Glomerular visceral epithelial cell (primary cell): ENCODE data around the gene DOK4.

Source experiments
- DNase-seq: peaks from one replicate; pipeline ENCODE4 v3.0.0-alpha.2; 2016; ENCODE audit errors: extremely low spot score

DOK4 gene

GRCh38 chr16:57478396-57479204 is 7.7 kb downstream of the DOK4 start:
- no peak for DNase-seq

DNA sequence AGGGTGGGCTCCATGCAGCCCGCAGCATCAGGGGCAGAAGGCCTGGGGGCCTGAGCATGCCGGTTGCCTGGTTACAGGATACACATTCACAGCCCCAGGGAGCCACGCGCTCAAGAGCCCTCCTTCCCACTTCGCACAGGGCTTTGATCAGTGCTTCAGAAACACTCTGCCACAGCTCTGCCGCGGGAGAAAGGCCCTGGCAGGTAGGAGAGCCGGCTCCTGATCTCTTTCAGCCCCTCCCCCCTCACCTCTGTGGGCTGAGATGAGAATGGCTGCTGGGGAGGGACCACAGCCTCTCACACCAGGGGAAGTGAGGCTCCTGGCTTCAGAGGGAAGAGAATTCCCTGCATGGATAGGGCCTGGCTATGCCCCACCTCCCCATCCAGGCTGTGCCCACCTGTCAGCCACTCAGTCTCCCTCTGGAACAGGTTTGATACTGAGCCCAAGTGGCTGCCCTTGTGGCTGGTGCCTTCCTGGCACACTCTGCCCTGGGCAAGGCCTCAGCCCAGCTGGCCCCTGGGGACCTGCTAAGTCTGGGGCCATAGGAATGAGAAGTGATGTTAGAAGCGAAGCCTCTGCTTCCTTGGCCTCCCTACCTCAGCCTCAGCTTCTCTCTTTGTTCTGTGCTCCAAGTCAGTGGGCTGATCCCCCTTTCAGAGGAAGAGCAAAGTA is 8.6 kb downstream of the DOK4 start:
- no peak for DNase-seq

DNA sequence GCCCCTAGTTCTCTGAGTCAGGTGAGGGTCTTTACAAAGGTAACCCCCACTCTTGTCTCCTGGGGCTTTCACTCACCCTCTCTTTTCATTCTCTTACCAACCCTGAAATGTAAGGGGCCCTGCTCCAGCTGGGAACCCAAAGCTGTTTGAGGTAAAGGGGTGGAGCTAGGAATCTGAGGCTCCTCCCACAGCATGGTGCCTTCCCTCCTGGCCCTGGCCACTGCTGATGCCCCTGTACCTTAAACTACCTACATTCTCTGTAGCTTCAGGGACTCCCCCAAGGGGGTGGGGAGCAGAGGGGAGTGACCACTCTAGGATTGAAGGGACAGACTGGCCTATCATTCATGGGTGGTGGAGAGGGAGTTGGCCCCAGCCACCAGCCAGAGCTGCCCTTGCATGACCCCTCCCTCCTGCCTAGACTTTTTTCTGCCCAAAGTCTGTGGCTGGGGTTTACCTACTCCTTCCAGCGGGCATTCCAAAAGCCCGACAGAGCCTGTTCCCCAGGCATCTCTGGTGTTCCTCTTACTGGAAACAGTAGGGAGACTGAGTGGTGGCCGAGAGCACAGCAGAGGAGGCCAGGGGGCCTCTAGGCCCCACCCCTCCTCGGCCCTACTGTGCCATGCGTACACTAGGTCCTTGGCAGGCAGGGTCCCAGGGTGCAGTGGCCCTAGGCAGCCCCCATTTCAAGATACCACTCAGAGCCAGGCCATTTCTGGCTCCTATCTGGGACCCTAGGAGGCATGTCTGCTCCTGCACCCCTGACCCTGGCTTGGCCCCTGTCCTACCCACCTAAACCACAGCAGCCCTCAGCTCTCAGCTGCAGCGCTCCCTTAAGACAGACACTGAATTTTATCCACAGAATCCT is 9.5 kb downstream of the DOK4 start:
- no peak for DNase-seq

- DNase-seq: no peak
These were observed 10.5 kb downstream of the DOK4 start for GRCh38 chr16:57475711-57476339.

- no peak for DNase-seq
These were observed 11.3 kb downstream of the DOK4 start for GRCh38 chr16:57474671-57475661.

GRCh38 chr16:57473906-57474305 is 12.4 kb downstream of the DOK4 start:
- DNase-seq: no peak

GRCh38 chr16:57473176-57473840 is 13.0 kb downstream of the DOK4 start:
- no peak for DNase-seq

DNA sequence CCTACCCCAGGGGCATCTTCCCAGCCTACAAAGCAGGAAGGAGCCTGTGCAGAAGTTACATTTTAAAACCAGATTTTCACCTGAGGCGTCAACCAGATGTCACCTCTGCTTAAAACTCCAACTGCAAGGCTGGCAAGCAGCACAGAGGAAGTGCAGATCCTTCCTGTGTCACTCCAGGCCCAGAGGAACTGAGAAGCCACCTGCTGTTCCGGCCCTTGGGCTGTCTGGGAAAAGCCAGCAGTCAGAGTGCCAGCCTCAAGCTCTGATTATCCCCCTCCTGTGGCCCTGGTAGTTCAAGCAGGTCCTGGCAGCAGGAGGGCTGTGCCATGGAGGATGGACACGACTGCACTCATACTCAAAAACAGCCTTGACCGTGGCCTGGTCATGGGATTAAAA is 13.6 kb downstream of the DOK4 start:
- no peak for DNase-seq

DNA sequence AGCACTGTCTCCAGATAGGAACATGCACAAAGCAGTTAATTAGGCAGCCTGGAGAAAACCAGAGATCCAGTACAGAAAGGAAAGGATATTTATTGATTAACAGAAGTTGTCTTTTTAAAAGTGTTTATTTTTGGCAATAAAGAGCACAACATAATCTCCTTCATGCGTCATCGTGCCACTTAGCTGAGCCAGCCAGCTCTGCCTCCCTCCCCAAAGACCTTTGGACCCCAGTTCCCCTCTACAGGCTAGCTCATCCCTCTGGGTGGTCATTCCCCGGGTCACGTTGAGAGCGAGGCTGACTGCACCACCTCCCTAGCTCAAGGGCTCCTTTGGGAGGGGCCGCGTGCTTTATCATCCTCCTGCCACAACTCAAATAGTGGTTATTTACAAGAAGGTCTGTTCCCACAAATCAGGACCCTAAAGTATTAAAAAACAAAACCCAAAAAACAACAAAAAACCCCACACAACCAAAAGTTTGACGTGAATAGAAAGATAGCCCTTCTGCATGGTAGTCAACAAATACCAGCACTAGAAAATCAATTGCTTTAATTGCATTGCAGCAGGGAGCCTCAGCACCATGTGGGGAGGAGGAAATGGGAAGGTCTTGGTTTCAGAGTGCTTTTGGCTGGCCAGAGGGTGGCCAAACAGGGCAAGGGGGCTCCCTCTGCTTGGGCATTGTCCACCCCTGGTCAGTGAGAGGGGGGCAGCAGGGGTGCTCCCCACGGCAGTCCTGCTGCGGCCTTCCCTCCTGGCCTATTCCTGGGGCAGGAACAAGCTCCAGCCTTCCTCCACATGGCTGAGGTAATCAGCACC is 14.2 kb downstream of the DOK4 start:
- no peak for DNase-seq

DNA sequence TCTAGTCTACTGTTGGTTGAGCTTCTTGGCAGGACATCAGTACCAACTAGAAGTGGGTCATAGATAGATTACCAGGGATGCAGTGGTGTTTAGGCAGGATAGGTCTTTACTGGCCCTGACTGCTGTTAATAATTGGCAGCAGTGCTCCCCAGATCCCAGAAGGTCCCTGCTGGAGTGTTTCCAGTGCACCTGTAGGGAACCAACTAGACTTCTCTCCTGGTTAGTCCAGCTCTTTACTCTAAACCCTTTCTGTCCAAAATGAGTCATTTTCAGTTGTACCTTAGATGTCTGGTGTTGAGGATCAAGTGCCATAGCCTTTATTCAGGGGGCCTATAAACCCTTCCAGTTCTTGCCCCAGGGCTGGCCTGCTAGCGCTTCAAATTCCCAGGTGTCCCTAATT is 15.1 kb downstream of the DOK4 start:
- no peak for DNase-seq

GRCh38 chr16:57470711-57471110 is 15.6 kb downstream of the DOK4 start:
- no peak for DNase-seq

GRCh38 chr16:57469917-57470470 is 16.3 kb downstream of the DOK4 start:
- DNase-seq: no peak

- DNase-seq: no peak
These were observed 17.2 kb downstream of the DOK4 start for GRCh38 chr16:57469046-57469445.

GRCh38 chr16:57468346-57468745 is 17.9 kb downstream of the DOK4 start:
- no peak for DNase-seq

- DNase-seq: no peak
These were observed 21.8 kb downstream of the DOK4 start for GRCh38 chr16:57464523-57464922.

DNA sequence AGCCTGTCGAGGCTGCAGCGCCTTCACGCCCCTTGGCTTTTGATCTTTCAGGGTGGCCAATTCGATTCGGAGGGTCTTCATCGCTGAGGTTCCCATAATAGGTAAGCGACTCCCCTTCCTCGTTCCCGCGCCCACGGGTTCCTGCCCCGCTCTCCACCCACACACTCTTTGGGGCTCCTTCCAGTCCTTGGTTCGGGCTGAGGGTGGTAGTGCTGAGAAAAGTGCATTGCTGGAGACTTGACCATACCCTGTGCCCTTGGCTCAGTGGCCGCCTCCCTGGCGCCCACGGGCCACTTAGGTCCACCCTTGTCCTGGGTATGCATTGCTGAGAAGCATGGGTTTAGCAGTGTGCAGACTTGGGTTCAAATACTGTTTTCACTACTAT is 23.3 kb downstream of the DOK4 start:
- no peak for DNase-seq

GRCh38 chr16:57462209-57462977 is 23.9 kb downstream of the DOK4 start, which contains the start of gene POLR2C:
TSS of gene POLR2C (plus strand) at chr16:57462679. CDS start at chr16:57462725, 46 bp downstream.
- DNase-seq: peak; percentile 84

GRCh38 chr16:57452021-57452420 is 34.3 kb downstream of the DOK4 start:
- no peak for DNase-seq
